AG09309 (cell line): ENCODE data around the gene PTHLH.
A peak's percentile ranks its signal among the peaks of the same experiment; 100 is the strongest.

ENCODE experiments used
- DNase-seq: peaks from one replicate; pipeline ENCODE4 v3.0.0-alpha.2; 2010; ENCODE audit warnings: low read depth
- H3K4me3 ChIP-seq: 2 replicates; pipeline ENCODE4 v1.5.1; 2011; ENCODE audit warnings: mild to moderate bottlenecking, low read depth, low read length, moderate library complexity; ENCODE audit not compliant: control insufficient read depth
- TF ChIP-seq, protein P1 (sequence below): IDR thresholded peaks from 2 replicates; pipeline ENCODE4 v1.5.1; 2011; ENCODE audit warnings: mild to moderate bottlenecking, low read depth, low read length, inconsistent platforms; ENCODE audit not compliant: insufficient read depth, control insufficient read depth; ENCODE audit errors: missing control alignments

PTHLH gene

GRCh38 chr12:28012333-28012918 lies 39.9 kb upstream of the PTHLH start:
- no peak overlapping the region for H3K4me3 ChIP-seq
- TF ChIP-seq, protein P1, sequence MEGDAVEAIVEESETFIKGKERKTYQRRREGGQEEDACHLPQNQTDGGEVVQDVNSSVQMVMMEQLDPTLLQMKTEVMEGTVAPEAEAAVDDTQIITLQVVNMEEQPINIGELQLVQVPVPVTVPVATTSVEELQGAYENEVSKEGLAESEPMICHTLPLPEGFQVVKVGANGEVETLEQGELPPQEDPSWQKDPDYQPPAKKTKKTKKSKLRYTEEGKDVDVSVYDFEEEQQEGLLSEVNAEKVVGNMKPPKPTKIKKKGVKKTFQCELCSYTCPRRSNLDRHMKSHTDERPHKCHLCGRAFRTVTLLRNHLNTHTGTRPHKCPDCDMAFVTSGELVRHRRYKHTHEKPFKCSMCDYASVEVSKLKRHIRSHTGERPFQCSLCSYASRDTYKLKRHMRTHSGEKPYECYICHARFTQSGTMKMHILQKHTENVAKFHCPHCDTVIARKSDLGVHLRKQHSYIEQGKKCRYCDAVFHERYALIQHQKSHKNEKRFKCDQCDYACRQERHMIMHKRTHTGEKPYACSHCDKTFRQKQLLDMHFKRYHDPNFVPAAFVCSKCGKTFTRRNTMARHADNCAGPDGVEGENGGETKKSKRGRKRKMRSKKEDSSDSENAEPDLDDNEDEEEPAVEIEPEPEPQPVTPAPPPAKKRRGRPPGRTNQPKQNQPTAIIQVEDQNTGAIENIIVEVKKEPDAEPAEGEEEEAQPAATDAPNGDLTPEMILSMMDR: no peak
- no peak for DNase-seq

DNA sequence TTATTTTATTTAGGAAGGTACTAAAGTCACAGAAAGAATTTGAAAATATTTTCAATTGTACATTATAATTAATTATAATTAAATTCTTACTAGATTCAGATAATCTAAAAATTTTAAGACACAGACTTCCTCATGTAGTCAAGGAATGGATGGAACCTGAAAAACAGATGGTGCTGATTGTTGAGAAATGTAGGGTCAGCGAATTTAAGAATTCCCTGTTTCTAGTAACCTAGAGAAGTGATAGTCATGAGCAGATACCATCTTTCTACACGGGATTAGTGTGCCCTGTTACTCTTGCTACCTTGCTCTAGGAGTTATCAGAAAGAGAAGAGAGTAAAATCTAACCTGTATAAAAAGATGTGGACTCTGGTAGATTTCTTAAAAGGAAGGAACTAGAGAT lies 37.5 kb upstream of the PTHLH start:
- no peak for DNase-seq
- no peak overlapping the region for H3K4me3 ChIP-seq
- TF ChIP-seq, protein P1: no peak

DNA sequence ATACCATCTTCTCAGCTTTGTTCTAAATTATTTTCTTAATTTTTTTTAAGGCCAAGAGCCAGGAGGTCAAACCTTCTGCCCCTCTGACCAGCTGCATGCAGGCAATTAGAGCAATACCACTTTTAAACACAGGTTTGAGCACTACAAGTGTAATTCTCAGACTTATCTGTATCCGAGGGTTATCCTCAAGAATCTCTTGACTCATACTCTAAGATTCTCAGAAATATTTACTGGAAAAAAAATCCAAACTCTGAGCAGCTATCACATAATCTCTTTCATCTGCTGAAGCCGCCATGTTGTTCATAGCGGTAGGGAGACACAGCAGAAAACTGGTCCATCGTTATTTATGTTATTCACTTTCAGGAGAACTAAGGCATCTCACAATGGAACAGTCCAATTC lies 27.4 kb upstream of the PTHLH start:
- no peak overlapping the region for H3K4me3 ChIP-seq
- no peak for DNase-seq
- TF ChIP-seq, protein P1: no peak

- TF ChIP-seq, protein P1: no peak
- DNase-seq: peak; percentile 87
- no peak overlapping the region for H3K4me3 ChIP-seq
These were observed 27.0 kb upstream of the PTHLH start for GRCh38 chr12:27999521-27999920.

DNA sequence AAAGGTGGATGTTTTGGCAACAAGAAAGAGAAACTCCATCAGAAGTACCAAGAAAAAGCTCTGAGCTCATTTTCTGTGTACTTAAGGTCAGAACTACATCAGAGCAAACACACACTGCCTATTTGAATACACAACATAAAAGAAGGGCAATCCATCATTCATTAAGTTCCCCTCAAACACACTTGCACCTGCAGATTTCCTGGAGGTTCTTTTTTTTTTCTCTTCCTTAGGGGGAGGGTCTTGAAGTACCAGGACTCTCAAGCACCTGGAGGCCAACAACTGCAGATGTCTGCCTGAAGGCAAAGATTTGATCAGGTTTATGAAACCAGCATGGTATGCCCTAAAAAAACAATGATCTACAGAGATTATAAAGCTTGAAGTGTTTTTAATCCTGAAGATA lies 26.1 kb upstream of the PTHLH start:
- H3K4me3 ChIP-seq: no peak overlapping the region
- TF ChIP-seq, protein P1: no peak
- no peak for DNase-seq

DNA sequence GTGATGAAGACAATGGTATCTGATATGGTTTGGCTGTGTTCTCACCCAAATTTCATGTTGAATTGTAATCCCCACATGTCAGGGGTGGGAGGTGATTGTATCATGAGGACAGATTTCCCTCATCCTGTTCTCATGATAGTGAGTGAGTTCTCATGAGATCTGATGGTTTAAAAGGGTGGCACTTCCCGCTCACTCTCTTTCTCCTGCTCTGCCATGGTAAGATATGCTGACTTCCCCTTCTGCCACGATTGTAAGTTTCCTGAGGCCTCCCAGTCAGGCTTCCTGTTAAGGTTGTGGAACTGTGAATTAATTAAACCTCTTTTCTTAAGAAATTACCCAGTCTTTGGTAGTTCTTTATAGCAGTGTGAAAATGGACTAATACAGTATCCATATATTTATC lies 25.6 kb upstream of the PTHLH start:
- H3K4me3 ChIP-seq: no peak overlapping the region
- TF ChIP-seq, protein P1: no peak
- no peak for DNase-seq

DNA sequence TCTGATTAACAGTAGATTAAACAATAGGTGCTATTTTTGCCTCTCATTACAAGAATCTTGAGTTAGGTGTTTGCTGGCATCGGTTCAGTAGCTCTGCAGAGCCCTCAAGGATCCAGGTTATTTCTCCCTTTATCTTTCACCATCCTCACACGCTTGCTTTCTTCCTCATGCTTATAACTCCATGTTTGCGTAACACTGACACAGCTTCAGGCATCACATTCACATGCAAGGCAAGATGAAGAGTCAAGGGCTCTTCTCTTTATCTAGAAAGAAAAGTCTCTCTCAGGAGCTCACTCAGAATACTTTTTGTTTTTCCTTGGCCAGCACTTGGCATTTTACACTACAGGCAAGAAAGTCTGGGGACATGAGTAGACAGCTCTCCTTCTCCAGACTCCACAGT lies 24.2 kb upstream of the PTHLH start:
- H3K4me3 ChIP-seq: no peak overlapping the region
- no peak for DNase-seq
- TF ChIP-seq, protein P1: no peak
